Measurements from ENCODE around the gene SCRT2.

The SCRT2 gene

DNA sequence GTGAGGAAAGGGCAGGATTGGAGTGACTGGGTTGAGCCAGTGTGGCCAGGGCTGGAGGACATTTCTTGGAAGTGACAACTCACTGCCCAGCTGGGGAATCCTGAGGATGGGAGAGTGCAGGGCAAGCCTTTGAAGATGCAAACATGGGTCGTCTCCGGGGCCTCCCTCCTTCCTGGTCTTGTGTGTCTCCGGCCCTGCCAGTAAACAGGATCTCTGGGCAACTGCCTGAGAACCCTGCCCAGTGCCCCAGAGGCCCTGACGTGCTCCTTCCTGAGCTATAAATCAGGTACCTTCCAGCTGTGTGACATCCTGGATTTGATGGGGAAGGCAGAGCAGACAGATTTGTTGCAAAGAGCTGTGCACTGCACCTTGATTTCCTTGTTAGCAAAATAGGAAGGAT is 52.6 kb downstream of the SCRT2 start:
- DNase-seq: no peak

DNA sequence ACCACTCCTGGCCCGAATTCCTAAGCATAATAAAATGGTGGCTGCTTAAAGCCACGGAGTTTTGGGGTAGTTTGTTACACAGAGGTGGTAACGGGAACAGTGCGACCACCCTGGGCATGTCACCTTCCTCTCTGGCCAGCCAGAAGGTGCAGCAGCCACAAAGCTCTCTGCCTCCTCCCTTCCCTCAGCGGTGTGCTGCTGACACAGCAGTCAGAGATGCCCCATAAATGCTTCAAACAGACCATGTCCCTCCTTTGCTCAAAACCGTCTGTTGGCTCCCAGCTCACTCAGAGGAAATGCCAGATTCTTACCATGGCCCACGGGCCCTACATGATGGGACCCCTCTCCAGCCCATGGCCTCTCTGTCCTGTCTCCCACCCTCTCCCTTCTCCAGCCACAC is 53.4 kb downstream of the SCRT2 start:
- no peak for DNase-seq

DNA sequence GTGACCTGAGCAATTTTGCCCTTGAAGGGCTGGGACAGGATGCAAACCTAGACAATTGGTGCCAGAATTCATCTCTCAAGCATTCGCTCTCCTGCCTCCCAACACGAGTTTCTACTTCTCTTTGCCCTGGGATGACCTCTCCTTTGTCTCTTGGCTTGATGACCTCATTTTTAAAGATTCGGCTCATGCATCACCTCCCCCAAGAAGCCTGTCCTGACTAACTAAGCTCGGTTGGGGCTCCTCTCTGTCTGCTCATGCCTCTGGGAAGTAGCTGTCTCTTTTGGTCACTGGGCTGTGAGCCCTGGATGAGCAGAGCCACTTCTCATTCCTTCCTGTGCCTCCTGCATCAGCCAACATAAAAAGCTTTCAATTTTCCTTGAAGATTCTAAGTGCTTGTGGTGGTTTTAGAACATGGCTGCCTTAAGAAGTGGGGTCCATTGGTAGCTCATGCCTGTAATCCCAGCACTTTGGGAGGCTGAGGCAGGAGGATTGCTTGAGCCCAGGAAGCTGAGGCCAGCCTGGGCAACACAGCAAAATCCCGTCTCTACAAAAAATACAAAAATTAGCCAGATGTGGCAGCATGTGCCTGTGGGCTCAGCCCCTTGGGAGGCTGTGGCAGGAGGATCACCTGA is 54.4 kb downstream of the SCRT2 start:
- no peak for DNase-seq

DNA sequence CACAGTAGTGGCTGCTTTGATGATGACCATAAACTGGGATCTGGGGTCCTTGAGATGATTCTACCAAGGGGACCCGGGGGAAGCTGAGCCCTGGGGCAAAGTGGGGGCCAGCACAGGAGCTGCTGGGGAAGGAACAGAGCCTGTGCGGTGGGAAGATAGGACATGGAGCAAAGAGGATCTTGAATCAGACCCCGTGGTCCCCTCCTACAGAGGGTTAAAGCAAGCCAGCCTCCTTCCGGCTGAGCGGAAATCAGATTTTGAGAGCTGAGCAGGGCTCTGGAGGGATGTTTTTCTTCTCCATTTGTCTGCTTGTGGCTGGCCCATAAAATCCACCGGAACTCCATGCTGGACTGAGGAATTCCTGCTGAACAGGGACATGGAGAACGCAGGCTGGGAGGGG is 55.4 kb downstream of the SCRT2 start:
- DNase-seq: no peak

DNA sequence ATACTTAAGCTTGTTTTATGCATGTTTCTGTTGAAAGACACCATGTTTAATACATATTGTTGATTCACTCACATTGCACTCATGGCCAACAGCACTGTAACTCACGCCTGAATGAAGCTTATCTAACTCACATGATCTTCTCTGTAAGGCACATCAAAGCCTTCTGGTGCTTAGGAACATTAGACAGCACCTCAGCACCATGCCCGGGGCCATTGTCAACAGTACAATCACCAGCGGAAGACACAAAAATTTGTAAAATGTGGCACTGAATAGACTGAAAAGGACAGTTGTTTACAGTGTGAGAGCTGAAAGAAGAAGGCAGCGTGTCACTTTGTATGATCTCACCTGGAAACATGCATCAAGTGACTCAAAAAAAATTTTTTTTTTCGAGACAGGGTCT is 56.6 kb downstream of the SCRT2 start:
- no peak for DNase-seq

DNA sequence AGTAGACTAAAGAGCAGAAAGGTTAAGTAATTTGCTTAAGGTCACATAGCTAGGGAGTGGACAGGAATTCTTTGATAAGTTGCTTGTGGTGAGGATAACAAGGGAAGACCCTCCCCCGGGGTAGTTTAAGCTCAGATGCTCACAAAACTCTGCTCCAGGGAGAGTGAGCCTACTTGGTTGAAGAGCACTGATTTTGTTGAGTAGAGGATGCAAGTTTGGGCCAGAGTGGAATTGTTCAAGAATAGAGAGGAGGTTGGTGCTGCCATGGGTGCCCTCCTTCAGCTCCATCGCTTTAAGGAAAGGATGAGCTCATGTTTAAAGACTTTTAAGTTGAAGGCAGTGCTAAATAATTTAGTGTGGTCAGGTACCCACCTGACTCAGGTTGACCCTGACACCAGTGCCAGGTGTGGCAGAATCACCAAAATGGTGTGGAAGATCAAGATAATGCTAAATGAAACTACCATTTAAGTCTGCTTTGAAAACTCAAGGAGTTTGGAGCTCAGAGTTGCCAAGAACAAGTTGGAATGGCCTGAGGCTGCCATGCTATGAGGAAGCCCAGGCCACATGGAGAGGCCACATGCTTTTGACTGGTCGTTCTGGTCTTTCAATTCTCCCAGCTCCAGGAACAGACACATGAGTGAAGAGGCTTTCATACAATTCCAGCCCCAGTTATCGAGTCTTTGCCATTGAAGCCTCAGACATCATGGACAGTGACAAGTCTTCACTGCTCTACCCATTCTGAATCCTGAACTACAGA is 57.5 kb downstream of the SCRT2 start:
- no peak for DNase-seq

DNA sequence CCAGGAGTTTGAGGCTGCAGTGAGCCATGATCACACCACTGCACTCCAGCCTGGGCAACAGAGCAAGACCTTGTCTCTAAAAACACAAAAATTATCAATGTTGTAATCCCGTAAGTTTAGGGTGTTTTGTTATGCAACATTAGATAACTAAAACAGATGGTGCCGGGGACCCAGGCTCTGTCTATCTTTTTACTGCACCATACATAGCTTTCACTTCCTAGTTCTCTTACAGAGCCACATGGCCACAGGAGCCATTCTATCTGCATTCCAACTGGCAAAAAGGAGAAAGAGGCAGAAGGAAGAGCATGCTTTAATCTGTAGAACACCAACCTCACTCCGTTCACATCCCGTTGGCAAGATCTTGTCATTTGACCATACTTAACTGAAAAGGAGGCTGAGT is 60.1 kb downstream of the SCRT2 start:
- no peak for DNase-seq

DNA sequence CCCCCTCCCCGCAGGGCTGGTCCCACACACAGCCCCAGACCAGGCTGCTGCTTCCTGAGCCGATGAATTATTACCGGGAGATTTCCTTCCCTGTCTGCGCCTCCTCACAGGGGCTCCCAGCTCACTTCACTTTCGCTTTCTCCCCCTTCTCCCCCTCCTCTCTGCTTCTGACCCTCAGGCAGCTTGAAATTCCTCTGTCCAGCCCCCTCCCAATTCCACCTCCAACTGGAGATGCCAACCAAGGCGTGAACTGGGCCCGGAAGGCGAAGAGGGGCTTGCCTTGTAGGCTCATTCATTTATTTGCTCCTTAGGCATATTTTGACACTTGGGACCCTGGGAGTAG is 63.8 kb downstream of the SCRT2 start:
- no peak for DNase-seq
